ENCODE measurements around the gene ENOX1.

Gene ENOX1

GRCh38 chr13:43831088-43831487 is 44.3 kb upstream of the ENOX1 start:
- POLR2A ChIA-PET, result no interaction called here
- no peaks in the 10 kb centered on the region for H3K9me3 ChIP-seq (ENCODE audit: control insufficient read depth, insufficient read depth, low read depth, low read length)
- H3K27ac ChIP-seq (ENCODE audit: extremely low read depth, low read depth, low read length), result no peak overlapping the region
- no peaks in the 10 kb centered on the region for H3K4me1 ChIP-seq (ENCODE audit: control insufficient read depth, insufficient read depth, low read length)
- no peak overlapping the region for H3K4me3 ChIP-seq (ENCODE audit: low read depth, low read length)
- CTCF ChIA-PET, result interaction anchor here (0.6 kb wide), 1 partner anchor 24 kb away, joined by 3 read pairs; no protein-coding TSS in a partner anchor
- no peak for TF ChIP-seq ZNF654 (tag by site-specific recombination; IDR thresholded peaks at IDR 0.05; ENCODE audit: low read depth)
- no peak for TF ChIP-seq GLIS2 (tag by site-specific recombination; IDR thresholded peaks at IDR 0.05)
- no peak for TF ChIP-seq GLI2 (tag by site-specific recombination; IDR thresholded peaks at IDR 0.05; ENCODE audit: borderline replicate concordance, low read depth)
- TF ChIP-seq REPIN1 (tag by site-specific recombination; IDR thresholded peaks at IDR 0.05; ENCODE audit: low read depth), result no peak
- TF ChIP-seq ZNF707 (tag by site-specific recombination; IDR thresholded peaks at IDR 0.05), result no peak
- no peak for TF ChIP-seq ZNF704 (tag by site-specific recombination; IDR thresholded peaks at IDR 0.05)
- no peak for TF ChIP-seq ZNF394 (tag by site-specific recombination; IDR thresholded peaks at IDR 0.05; ENCODE audit: borderline replicate concordance)
- TF ChIP-seq ZNF426 (tag by site-specific recombination; IDR thresholded peaks at IDR 0.05), result no peak
- no peak for TF ChIP-seq ZNF514 (tag by site-specific recombination; IDR thresholded peaks at IDR 0.05)
- TF ChIP-seq AEBP2 (tag by site-specific recombination; IDR thresholded peaks at IDR 0.05; ENCODE audit: borderline replicate concordance), result no peak
- no peak for TF ChIP-seq ZBTB21 (tag by site-specific recombination; IDR thresholded peaks at IDR 0.05)
- TF ChIP-seq OVOL3 (tag by site-specific recombination; IDR thresholded peaks at IDR 0.05), result no peak
- TF ChIP-seq ZNF16 (tag by site-specific recombination; IDR thresholded peaks at IDR 0.05; ENCODE audit: low read depth), result no peak
- no peak for TF ChIP-seq ZNF416 (tag by site-specific recombination; IDR thresholded peaks at IDR 0.05)
- TF ChIP-seq FEZF1 (tag by site-specific recombination; IDR thresholded peaks at IDR 0.05), result no peak
- no peak for TF ChIP-seq ZNF843 (tag by site-specific recombination; IDR thresholded peaks at IDR 0.05)
- TF ChIP-seq RBAK (tag by site-specific recombination; IDR thresholded peaks at IDR 0.05), result no peak
- TF ChIP-seq IKZF3 (tag by site-specific recombination; IDR thresholded peaks at IDR 0.05), result no peak
- no peak for TF ChIP-seq HOXD13 (CRISPR knock-in tag; IDR thresholded peaks at IDR 0.05; ENCODE audit: borderline replicate concordance)
- no peak for TF ChIP-seq BCL11B (tag by site-specific recombination; IDR thresholded peaks at IDR 0.05; ENCODE audit: low read depth)
- no peaks in the 10 kb centered on the region for H3K36me3 ChIP-seq (ENCODE audit: control insufficient read depth in 2 of 2, insufficient read depth in 1 of 2, low read length in 2 of 2)

GRCh38 chr13:43830497-43830881 is 43.7 kb upstream of the ENOX1 start:
- ChIA-PET POLR2A (no interaction called here), CTCF (interaction anchor here (0.6 kb wide), 1 partner anchor 24 kb away, joined by 3 read pairs; no protein-coding TSS in a partner anchor)
- H3K27ac ChIP-seq (ENCODE audit: extremely low read depth, low read depth, low read length), result no peak overlapping the region
- H3K9me3 ChIP-seq (ENCODE audit: control insufficient read depth, insufficient read depth, low read depth, low read length), result no peaks in the 10 kb centered on the region
- H3K4me1 ChIP-seq (ENCODE audit: control insufficient read depth, insufficient read depth, low read length), result no peaks in the 10 kb centered on the region
- H3K36me3 ChIP-seq (ENCODE audit: control insufficient read depth in 2 of 2, insufficient read depth in 1 of 2, low read length in 2 of 2), result no peaks in the 10 kb centered on the region
- no peak overlapping the region for H3K4me3 ChIP-seq (ENCODE audit: low read depth, low read length)
- TF ChIP-seq BCL6B (tag by site-specific recombination; IDR thresholded peaks at IDR 0.05) (no peak), ZNF362 (tag by site-specific recombination; IDR thresholded peaks at IDR 0.05) (no peak), MZF1 (tag by site-specific recombination; IDR thresholded peaks at IDR 0.05; ENCODE audit: borderline replicate concordance) (no peak), ZNF274 (IDR thresholded peaks at IDR 0.05; ENCODE audit: low read length) (no peak), ZNF274 (tag by site-specific recombination; IDR thresholded peaks at IDR 0.05; ENCODE audit: borderline replicate concordance) (no peak), ZNF18 (tag by site-specific recombination; IDR thresholded peaks at IDR 0.05) (no peak), ZSCAN18 (tag by site-specific recombination; IDR thresholded peaks at IDR 0.05) (no peak), HOXC10 (CRISPR knock-in tag; IDR thresholded peaks at IDR 0.05) (no peak), ZNF654 (tag by site-specific recombination; IDR thresholded peaks at IDR 0.05; ENCODE audit: low read depth) (no peak), KLF10 (tag by site-specific recombination; IDR thresholded peaks at IDR 0.05) (no peak), ZNF544 (tag by site-specific recombination; IDR thresholded peaks at IDR 0.05) (no peak)

Data from HEK293 (cell line).